Measurements from ENCODE around the gene DUOX1.

DNA sequence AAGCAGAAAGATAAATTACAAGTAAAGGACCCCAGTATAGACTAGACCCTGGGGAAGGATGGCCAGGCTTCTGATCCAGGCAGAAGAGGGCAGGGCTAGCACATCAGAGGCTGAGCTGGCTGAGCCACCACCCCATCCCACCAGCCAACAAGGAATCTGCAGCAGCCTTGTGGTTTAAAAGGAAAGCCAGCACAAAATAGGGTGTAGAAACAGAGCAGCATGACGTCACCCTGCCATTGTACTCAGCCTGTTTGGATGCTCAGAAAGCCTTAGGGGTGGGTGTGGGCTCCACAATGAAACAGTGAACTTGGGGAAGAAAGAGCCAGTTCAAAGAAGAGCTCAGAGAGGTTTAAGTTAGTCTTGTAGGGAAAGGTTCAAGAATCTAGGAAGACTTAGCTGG, 28.2 kb downstream of the DUOX1 start:
- TF ChIP-seq, protein P1, sequence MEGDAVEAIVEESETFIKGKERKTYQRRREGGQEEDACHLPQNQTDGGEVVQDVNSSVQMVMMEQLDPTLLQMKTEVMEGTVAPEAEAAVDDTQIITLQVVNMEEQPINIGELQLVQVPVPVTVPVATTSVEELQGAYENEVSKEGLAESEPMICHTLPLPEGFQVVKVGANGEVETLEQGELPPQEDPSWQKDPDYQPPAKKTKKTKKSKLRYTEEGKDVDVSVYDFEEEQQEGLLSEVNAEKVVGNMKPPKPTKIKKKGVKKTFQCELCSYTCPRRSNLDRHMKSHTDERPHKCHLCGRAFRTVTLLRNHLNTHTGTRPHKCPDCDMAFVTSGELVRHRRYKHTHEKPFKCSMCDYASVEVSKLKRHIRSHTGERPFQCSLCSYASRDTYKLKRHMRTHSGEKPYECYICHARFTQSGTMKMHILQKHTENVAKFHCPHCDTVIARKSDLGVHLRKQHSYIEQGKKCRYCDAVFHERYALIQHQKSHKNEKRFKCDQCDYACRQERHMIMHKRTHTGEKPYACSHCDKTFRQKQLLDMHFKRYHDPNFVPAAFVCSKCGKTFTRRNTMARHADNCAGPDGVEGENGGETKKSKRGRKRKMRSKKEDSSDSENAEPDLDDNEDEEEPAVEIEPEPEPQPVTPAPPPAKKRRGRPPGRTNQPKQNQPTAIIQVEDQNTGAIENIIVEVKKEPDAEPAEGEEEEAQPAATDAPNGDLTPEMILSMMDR (IDR thresholded peaks at IDR 0.05; ENCODE audit: insufficient read depth, low read length, poor library complexity, severe bottlenecking) = no peak
- no peak for TF ChIP-seq EZH2phosphoT487 (conservative IDR thresholded peaks at IDR 0.05; ENCODE audit: low read length)

Measured in SU-DHL-6 (cell line).